RKO (cell line): Measurements from ENCODE around the gene RC3H1.
"Not testable (repeated sequence)": the region's sequence is repeated elsewhere in the genome, so short reads cannot be mapped to it uniquely, and the experiment has no call there.

ENCODE experiments used
- DNase-seq: peaks from one replicate; pipeline ENCODE4 v3.0.0-alpha.2; 2016; ENCODE audit warnings: low spot score

Gene RC3H1, protein sequence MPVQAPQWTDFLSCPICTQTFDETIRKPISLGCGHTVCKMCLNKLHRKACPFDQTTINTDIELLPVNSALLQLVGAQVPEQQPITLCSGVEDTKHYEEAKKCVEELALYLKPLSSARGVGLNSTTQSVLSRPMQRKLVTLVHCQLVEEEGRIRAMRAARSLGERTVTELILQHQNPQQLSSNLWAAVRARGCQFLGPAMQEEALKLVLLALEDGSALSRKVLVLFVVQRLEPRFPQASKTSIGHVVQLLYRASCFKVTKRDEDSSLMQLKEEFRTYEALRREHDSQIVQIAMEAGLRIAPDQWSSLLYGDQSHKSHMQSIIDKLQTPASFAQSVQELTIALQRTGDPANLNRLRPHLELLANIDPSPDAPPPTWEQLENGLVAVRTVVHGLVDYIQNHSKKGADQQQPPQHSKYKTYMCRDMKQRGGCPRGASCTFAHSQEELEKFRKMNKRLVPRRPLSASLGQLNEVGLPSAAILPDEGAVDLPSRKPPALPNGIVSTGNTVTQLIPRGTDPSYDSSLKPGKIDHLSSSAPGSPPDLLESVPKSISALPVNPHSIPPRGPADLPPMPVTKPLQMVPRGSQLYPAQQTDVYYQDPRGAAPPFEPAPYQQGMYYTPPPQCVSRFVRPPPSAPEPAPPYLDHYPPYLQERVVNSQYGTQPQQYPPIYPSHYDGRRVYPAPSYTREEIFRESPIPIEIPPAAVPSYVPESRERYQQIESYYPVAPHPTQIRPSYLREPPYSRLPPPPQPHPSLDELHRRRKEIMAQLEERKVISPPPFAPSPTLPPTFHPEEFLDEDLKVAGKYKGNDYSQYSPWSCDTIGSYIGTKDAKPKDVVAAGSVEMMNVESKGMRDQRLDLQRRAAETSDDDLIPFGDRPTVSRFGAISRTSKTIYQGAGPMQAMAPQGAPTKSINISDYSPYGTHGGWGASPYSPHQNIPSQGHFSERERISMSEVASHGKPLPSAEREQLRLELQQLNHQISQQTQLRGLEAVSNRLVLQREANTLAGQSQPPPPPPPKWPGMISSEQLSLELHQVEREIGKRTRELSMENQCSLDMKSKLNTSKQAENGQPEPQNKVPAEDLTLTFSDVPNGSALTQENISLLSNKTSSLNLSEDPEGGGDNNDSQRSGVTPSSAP

DNA sequence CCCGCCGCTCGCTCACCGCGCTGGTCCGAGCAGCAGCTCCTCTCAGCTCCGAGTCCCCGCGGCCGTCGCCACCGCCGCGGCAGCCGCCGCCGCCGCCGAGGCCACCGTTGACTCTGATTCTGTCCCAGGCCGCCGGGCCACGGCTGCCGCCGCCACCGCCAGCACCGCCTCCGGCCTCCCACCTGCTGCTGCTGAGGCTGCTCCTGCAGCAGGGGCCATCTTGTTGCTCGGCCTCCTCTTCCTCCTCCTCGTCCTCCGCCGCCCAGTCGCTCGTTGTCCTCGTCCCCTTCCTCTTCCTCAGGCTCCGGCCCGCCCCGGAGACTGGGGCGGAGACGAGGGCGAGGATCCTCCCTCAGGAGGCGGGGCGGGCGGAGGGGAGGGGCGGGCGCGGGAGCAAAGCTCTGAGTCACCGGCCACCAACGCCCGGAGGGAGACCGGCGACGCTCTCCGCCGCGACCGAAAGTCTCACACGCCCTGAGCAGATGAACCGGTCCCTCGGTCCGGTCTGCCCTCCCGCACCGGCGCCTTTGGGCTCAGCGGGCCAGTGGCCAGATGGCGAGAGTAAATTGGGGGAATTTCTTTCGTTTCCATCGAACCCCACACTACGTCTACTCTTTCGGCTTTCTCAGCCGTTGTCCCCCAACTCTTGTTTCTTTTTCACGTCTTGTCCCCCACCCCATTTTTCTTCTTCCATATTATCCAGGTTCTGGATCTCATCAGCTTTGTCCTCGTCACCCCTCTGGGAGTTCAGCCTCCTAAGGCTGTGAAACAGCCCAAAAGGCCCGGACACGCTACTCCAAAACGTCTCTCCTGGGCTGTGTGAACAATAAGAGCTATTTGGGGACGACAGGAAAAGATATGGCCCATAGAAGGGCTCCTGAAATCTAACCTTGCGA is at the start of gene RC3H1:
Gene RC3H1, minus strand, starts transcription at position 278 of the 896 bp plus-strand sequence. CDS start 29,372 bp downstream, outside the sequence.
- peak; percentile 84 for DNase-seq

DNA sequence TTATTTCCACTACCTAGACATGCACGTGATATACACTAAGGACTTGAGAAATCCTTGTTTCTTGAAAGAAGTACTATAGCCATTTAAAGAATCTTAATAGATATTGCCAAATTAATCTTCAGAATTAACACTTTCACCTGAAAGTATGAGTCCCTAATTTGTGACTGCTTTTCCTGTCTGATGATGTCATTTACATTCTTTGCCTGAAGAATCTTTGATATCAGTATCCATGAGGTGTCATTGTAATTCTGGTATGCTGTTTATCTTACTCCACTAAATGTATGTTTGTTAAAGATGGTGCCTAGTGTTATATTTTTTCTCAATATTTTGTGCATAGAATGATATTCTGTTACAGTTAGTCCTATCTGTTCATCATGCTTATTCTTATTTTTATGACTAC is 48.5 kb upstream of the RC3H1 start:
- no peak for DNase-seq

DNA sequence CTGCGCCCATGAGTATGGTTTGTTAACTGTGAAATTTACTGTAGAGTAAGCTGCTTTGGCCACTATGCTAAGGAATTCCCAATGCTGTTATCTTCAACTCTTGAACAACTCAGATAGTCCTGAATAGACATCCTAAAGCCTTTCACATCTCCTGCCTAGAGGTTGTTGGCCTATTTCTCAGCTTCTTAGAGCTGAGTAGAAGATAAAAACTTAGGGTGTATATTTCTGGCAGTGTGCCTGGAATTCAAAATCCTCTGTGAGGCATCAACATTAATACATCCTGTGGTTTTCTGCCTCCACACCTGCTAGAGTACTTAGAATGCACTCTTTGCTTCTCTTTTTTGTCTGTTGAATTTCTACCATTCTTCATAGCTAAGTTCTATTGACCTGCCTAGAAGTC is 45.8 kb upstream of the RC3H1 start:
- DNase-seq, result no peak

DNA sequence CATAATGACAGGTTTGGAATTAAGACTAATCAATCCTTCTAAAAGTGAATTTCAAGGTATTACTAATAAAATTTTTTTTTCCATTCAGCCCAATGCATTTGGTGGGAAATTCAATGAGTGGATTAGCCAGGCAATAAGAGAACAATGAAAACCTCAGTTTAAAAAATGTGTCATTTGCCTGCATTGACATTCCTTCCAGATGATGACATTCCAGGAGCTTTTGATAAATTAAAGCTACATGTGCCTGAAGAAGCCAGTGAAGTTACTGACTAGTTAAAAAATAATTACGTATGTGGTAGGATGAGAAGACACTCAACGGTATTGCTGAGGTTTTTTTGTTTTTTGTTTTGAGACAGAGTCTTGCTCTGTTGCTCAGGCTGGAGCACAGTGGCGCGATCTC is 37.9 kb upstream of the RC3H1 start:
- DNase-seq, result peak; percentile 27

DNA sequence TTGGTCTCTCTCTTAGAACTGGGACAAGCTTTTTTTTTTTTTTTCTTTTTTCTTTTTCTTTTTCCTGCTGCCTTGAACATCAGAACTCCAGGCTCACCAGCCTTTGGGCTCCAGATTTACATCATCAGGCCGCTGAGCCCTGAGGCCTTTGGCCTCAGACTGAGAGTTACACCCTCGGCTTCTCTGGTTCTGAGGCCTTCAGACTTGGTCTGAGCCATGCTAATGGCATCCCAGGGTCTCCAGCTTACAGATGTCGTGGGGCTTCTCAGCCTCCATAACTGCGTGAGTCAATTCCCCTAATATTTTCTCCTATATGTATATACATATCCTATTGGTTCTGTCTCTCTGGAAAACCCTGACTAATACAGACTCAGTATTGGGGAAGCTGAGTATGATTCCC is 36.5 kb upstream of the RC3H1 start:
- no peak for DNase-seq

DNA sequence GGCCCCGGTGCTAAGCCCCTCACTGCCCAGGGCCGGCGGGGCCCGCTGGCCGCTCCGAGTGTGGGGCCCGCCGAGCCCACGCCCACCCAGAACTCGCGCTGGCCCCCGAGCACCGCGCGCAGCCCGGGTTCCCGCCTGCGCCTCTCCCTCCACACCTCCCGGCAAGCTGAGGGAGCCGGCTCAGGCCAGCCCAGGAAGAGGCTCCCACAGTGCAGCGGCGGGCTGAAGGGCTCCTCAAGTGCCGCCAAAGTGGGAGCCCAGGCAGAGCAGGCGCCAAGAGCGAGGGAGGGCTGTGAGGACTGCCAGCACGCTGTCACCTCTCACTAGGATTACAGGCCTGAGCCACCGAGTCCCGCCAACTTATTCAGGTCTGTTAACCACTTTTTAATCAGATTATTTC is 34.5 kb upstream of the RC3H1 start:
- DNase-seq, result not testable (repeated sequence)

DNA sequence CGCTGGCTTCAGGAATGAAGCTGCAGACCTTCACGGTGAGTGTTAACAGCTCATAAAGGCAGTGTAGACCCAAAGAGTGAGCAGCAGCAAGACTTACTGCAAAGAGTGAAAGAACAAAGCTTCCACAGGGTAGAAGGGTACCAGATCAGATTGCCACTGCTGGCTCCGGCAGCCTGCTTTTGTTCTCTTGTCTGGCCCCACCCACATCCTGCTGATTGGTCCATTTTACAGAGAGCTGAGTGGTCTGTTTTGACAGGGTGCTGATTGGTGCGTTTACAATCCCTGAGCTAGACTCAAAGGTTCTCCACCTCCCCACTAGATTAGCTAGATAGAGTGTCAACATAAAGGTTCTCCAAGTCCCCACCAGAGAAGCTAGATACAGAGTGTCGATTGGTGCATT is 33.6 kb upstream of the RC3H1 start:
- DNase-seq, result not testable (repeated sequence)

DNA sequence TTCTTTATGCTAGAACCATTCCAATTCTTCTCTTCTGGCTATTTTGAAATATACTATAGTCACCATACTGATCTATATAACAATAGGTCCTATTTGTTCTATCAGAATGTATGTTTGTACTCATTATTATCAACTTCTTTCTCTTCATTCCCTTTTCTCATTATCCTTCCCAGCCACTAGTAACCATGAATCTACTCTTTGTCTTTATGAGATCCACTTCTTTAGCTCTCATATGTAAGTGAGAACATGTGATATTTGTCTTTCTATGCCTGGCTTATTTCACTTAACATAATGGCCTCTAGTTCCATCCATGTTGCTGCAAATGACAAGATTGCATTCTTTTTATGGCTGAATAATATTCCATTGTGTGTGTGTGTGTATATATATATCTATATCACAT is 31.7 kb upstream of the RC3H1 start:
- no peak for DNase-seq

DNA sequence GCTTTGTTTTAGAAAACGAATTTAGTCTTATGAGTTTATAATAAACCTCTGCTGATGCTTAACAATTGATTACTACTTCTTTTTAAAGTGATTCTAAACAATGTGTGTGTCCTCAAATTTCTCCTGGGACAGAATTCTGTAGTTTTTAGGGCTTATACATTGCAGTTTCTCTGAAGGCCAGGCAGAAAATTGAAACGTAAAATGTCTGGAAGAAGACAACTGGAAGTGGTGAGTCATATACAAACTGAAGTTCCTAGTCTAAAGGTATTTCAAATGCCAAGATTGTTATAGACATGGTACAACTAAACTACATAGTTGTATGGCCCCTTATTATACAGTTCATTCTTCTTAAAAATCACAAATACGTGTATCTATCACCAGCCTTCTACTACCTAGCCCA is 30.5 kb upstream of the RC3H1 start:
- no peak for DNase-seq

DNA sequence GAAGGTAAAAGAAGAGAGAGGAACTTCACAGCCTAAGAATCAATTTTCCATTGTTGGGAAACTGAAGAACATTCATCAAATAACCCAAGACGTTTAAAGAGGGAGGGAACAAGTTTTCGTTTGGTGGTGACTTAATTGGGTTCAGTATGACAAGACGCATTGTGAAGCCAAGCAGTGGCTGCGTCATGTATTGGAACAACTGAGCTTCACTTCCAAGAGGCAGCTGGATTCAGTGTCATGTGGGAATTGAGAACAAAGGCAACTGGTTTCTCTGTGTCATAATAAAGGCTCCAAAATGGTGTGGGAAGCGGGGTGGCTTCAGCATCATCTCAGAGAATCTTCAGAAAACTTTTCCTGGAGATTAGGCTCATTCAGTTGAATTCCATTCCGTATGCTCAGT is 29.8 kb upstream of the RC3H1 start:
- DNase-seq, result no peak

DNA sequence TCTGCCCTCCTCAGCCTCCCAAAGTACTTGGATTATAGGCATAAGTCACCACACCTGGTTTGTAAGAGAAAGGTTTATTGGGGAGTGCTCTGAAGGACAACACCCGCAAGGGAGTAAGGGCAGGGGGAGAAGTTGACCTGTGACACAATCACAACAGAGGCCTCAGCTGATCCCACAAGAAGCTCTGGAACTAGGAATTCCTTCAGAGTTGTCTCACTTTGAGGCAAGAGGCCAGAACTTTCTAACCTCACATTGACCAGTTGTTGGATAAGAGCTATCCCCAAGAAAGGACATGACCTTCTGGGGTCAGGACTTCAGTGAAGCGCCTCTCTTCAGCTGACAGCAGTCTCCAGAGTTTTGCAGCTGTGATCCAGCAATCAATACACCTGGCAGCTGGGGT is 27.4 kb upstream of the RC3H1 start:
- DNase-seq, result no peak

DNA sequence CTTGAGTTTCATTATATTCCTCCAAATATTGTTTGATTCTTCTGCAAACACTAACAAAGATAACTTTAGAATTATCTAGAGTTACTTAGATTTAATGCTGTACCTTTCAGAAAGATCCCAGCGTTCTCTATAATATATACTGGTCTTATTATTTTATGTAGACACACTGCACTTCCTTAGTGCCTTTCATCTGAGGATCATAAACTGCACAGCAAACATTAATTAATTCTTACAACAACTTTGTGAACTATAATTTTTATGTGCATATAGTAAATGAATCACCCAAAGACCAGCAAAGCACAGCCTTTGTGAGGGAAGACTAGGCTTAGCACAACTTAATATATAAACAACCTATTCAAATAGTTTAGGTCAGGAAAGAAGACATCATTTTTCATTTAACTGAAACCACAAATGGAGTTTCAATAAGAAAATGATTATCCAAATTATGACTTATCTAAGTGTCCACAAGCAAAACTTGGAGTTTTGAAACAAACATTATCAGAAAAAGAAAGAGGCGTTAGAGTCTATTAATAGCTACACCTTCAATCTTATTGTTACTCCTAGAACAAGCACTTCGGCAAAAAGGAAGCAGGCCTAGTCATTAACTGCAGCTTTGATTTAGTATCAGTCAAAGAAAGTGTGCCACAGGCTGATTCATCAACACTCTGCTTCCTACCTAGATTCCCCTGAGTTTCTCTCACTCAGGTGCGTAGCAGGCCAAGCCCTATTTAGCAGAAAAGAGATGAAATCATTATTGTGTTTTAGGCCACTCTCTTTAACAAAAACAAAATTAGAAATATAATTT is 22.5 kb upstream of the RC3H1 start:
- DNase-seq, result no peak

DNA sequence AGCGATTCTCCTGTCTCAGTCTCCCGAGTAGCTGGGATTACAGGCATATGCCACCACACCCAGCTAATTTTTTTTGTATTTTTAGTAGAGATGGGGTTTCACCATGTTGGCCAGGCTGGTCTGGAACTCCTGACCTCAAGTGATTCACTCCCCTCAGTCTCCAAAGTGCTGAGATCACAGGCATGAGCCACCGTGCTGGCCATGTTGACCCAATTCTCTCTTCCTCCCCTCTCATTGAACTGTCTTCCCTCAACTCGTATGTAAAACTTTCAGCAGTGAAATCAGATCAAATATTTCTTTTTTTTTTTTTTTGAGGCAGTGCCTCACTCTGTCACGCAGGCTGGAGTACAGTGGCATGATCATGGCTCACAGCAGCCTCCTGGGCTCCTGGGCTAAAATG is 20.4 kb upstream of the RC3H1 start:
- DNase-seq, result peak; percentile 26

DNA sequence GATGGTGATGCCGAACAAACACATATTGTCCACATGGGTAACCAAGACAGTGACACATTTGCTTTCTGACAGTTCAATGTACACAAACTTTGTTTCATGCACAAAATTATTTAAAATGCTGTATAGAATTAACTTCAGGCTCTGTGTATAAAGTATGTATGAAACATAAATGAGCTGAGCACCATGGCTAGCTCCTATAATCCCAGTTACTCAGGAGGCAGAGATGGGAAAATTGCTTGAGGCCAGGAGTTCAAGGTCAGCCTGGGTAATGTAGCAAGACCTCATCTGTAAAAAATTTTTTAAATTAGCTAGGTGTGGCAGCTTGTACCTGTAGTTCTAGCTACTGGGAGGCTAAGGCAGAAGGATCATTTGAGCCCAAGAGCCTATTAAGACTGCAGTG is 19.2 kb upstream of the RC3H1 start:
- DNase-seq, result no peak

DNA sequence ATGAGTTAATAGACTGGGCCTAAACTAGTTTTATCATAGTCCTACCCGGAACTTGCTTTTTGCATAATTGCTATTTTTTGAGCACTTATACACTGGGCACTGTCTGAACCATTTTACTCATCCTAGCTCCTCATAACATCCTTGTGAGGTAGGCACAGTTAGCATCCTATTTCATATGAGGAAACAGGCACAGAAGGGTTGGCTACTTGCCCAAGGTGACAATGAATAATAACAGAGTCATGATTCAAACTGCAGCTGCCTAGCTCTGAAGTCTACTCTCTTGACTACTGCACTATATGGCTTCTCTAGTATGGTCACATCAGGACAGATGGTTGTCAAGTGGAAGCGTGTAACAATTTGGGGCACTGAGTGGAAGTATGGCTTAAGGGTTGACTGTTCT is 18.2 kb upstream of the RC3H1 start:
- peak; percentile 94 for DNase-seq

DNA sequence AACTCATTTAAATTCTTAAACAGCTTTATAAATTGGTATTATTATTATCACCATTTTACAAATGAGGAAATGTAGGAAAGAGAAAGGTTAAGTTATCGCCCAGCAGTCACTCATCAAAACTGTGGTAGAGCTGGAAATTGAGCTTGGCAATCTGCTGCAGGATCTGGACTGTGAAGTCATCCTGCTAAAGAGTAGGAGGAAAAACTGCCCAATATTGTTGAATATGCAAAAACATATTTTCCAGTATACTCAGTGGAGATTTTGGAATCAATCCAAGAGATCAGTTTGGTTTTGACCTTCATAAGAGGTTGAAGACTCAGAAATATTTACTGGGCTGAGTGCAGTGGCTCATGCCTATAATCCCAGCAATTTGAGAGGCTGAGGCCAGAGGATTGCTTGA is 16.9 kb upstream of the RC3H1 start:
- DNase-seq, result peak; percentile 60

DNA sequence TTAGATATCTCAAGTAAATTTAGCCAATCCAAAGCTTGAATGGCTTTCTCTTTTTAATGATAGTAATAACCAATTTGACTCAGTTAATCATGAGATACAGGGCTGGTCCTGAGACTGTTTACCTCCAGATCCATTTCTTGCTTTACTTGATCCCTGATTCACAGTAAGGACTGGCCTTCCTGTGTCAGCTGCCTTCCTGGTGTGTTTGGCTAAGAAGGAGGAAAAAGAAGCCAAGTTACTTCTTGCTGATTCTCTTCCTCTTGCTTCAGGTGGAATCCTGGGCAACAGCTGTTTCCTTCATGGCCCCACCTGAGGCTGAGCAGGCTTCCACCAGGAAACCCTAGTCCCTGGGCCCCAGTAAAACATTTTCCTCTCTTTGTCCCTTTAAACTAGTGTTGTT is 14.6 kb upstream of the RC3H1 start:
- DNase-seq, result no peak

DNA sequence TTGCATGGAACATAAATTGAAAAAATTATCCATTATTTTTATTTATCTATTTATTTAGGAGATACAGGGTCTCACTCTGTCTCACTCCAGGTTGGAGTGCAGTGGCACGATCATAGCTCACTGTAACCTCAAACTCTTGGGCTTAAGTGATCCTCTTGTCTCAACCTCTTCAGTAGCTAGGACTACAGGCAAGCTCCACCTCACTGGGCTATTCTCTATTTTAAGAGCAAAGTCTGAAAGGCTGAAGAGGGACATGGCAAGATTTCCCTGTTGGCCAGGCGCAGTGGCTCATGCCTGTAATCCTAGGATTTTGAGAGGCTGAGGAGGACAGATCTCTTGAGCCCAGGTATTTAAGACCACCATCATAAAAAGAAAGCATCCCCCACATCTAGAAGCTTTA is 14.0 kb upstream of the RC3H1 start:
- DNase-seq, result no peak

DNA sequence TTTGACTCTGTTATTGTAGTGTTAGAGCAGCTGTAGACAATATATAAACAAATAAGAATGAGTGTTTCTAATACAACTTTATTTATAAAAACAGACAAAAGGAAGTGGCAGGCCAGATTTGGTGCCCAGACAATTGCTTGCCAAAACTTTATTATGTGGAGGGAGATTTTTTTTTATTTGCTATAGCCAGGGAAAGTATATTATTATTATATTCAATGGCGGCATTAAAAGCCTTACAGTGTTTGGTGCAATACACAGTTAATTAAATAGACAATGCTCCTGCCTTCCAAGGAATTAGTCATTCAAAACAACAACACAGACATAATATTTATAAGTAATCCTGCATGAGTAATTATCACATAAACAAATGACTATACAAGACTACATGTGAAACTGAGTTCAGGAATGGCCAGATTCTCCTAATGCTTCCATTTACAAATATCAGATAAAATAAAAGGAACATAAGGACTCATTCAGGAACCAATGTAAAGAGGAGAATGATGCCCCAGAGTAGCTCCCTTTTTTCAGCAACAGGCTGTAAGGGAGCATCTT is 10.6 kb upstream of the RC3H1 start:
- no peak for DNase-seq

DNA sequence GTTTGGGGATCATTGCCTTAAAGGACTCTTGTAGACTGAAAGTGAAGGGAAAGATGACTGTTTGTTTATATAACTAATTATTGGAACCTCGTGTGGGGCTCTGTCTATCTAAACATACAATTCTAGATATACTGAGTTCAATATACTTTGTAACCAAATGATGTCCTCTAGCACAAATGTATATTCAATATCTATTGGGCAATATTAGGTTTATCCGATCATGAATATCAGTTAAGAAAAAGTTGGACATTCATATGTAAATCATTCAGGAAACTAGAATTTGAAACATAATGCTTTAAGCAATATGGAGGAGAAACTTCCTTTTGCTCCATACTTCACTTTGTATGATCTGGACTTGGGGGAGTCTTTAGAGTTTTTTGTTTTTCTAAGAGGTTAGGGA is 8.9 kb upstream of the RC3H1 start:
- no peak for DNase-seq

DNA sequence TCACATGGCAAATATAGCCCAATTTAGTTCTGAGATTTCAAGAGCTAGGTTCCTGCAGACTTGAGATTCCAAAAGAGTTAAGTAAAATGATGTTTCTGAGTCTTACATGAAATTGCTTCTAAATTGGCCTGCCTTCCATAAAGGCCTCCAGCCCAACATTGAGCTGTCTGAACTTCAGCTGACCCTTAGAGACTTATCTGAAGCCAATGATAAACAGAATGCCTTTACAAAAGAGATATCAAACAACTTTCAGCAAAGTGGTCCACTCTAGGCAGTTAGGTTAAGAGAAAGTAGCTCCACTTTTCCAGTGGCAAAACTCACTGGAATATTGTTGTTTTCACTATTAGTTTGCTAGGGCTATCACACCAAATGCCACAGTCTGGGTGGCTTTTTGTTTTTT is 6.3 kb upstream of the RC3H1 start:
- no peak for DNase-seq
